MCF 10A (cell line): ENCODE results near the gene ZKSCAN8. TPM values are rescaled to one million over a fixed set of nuclear protein-coding genes. Genes with fewer than 3 reads are reported as not detected.

Source experiments
- BruUV-seq: library from RNA; stranded (reverse); fragments of 400-500 nt; replicated peaks from 2 replicates; lab custom pipeline; 2021; lab: Mats Ljungman, UMichigan
- CTCF ChIA-PET: fragments of 300-600 bp; sonication (Branson Sonifier 250); formaldehyde crosslinking; extraction: SDS; loops from one replicate; lab custom pipeline; 2021; ENCODE audit warnings: antibody characterized with exemption, inconsistent platforms; lab: Yijun Ruan, JAX
- POLR2A ChIA-PET: fragments of 300-600, 350-650 bp; sonication (Branson Sonifier 250); formaldehyde crosslinking; extraction: SDS; loops from one replicate; lab custom pipeline; 2020; ENCODE audit warnings: antibody characterized with exemption, inconsistent platforms; lab: Yijun Ruan, JAX
- DNase-seq: peaks from one replicate; pipeline ENCODE4 v3.0.0-alpha.2; 2018; ENCODE audit not compliant: unreplicated experiment
- H3K27ac Mint-ChIP-seq: one replicate; pipeline ENCODE4 v1.8.0; 2022; ENCODE audit warnings: mild to moderate bottlenecking, low read depth, mixed read lengths; ENCODE audit not compliant: unreplicated experiment
- H3K27me3 Mint-ChIP-seq: one replicate; pipeline ENCODE4 v1.8.0; 2022; ENCODE audit warnings: mixed read lengths; ENCODE audit not compliant: insufficient read depth, unreplicated experiment
- H3K36me3 Mint-ChIP-seq: one replicate; pipeline ENCODE4 v1.8.0; 2022; ENCODE audit warnings: mild to moderate bottlenecking, moderate library complexity, mixed read lengths; ENCODE audit not compliant: insufficient read depth, unreplicated experiment
- H3K4me1 Mint-ChIP-seq: one replicate; pipeline ENCODE4 v1.8.0; 2022; ENCODE audit warnings: mixed read lengths; ENCODE audit not compliant: insufficient read depth, unreplicated experiment
- H3K4me3 Mint-ChIP-seq: one replicate; pipeline ENCODE4 v1.8.0; 2022; ENCODE audit warnings: mild to moderate bottlenecking, moderate library complexity, mixed read lengths; ENCODE audit not compliant: unreplicated experiment
- H3K9me3 Mint-ChIP-seq: one replicate; pipeline ENCODE4 v1.8.0; 2022; ENCODE audit warnings: mixed read lengths; ENCODE audit not compliant: unreplicated experiment
- CTCF ChIP-seq: fragments of 200-600 bp; IDR thresholded peaks from one replicate; pipeline ENCODE4 v1.8.0; 2022; ENCODE audit warnings: antibody characterized with exemption, mild to moderate bottlenecking; ENCODE audit not compliant: unreplicated experiment
- intact Hi-C: fragments of 100-400 bp; cut with micrococcal nuclease; formaldehyde crosslinking; loops from 2 replicates; pipeline ENCODE4 v1.14.1; 2022
- total RNA-seq: library from RNA; stranded (reverse); gene quantifications from 2 replicates; pipeline ENCODE4 v1.2.3, GENCODE V29; 2022

Gene ZKSCAN8
- total RNA-seq, 1 experiment from 2014 or later: 27.9 TPM

DNA sequence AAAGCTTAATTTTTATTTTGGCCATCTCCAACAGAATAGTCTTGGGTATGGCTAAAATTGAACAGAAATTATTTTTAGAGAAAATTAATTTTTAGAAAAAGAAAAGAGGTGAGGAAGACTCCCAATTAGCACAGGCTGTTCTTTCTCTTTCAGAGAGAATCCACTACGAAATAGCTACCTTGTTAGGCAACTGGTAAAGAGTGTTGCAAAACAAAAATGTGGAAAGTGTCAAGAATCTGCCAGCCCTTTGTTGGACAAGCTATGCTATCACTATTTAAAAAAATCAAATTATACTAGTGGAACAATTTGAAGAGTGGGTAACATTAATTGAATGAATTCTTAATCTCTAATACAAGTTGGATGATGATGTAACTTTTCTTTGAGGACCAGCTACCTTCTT lies 64.2 kb downstream of the ZKSCAN8 start:
- no peak for TF ChIP-seq CTCF
- BruUV-seq: no TSS peak
- no peak overlapping the region for H3K4me3 Mint-ChIP-seq
- H3K36me3 Mint-ChIP-seq: peaks cover 6% of the 10 kb centered on the region
- no peaks in the 10 kb centered on the region for H3K4me1 Mint-ChIP-seq
- intact Hi-C loops: no loop called here
- no peaks in the 10 kb centered on the region for H3K9me3 Mint-ChIP-seq
- peak; percentile 19 for DNase-seq
- no peaks in the 10 kb centered on the region for H3K27me3 Mint-ChIP-seq
- CTCF ChIA-PET: interaction anchor here (0.6 to 0.7 kb wide), 3 partner anchors 62 to 1448 kb away, joined by 3 to 5 read pairs (median 3); no protein-coding TSS in a partner anchor
- no peak overlapping the region for H3K27ac Mint-ChIP-seq
- POLR2A ChIA-PET: interaction anchor here (0.7 to 2.8 kb wide), 8 partner anchors 9 to 69 kb away, joined by 3 to 8 read pairs (median 4); partner anchors contain the start of gene ZKSCAN8

- H3K4me3 Mint-ChIP-seq: no peak overlapping the region
- no peaks in the 10 kb centered on the region for H3K9me3 Mint-ChIP-seq
- TF ChIP-seq CTCF: no peak
- ChIA-PET POLR2A (interaction anchor here (0.7 to 2.8 kb wide), 5 partner anchors 8 to 65 kb away, joined by 3 to 8 read pairs (median 5); partner anchors contain the start of gene ZKSCAN8), CTCF (no interaction called here)
- H3K27ac Mint-ChIP-seq: no peak overlapping the region
- no TSS peak for BruUV-seq
- intact Hi-C loops: no loop called here
- H3K4me1 Mint-ChIP-seq: no peaks in the 10 kb centered on the region
- H3K27me3 Mint-ChIP-seq: no peaks in the 10 kb centered on the region
- H3K36me3 Mint-ChIP-seq: peaks cover 6% of the 10 kb centered on the region
- no peak for DNase-seq
Measured at GRCh38 chr6:28206527-28206926, 64.8 kb downstream of the ZKSCAN8 start.

DNA sequence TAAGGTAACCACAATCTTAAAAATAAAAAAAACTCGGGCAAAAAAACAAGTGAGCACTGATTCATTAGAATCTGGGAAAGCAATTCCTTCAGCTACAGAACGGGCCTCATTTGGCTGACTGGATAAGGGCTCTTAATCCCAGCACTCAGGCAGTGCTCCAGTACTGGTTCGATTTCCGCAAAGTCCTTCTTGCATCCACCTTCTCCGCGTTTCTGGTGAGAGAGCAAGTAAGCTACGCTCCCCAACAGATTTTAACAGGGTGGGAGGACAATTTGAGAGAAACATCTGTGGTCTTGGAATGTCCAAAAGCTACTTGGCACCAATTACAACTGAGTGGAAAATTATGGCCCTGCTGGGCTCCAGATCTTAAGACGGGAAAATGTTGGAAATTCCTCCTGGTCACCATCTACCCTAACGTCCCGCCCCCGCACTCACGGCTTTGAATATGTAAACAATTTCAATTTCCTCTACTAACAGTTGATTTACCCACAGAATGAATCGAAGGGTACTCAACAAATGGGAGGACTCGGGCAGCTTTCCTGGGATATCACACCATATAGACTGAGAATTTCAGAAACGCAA lies 65.3 kb downstream of the ZKSCAN8 start:
- H3K4me3 Mint-ChIP-seq: no peak overlapping the region
- POLR2A ChIA-PET: no interaction called here
- no peaks in the 10 kb centered on the region for H3K27me3 Mint-ChIP-seq
- no peak for DNase-seq
- no TSS peak for BruUV-seq
- no peak overlapping the region for H3K27ac Mint-ChIP-seq
- TF ChIP-seq CTCF: no peak
- CTCF ChIA-PET: no interaction called here
- H3K9me3 Mint-ChIP-seq: no peaks in the 10 kb centered on the region
- H3K4me1 Mint-ChIP-seq: peaks cover 2% of the 10 kb centered on the region
- H3K36me3 Mint-ChIP-seq: peaks cover 6% of the 10 kb centered on the region
- intact Hi-C loops: no loop called here

- no TSS peak for BruUV-seq
- no peak for DNase-seq
- peaks cover 8% of the 10 kb centered on the region for H3K4me1 Mint-ChIP-seq
- intact Hi-C loops: no loop called here
- H3K4me3 Mint-ChIP-seq: no peak overlapping the region
- ChIA-PET POLR2A (no interaction called here), CTCF (no interaction called here)
- peaks cover 8% of the 10 kb centered on the region for H3K36me3 Mint-ChIP-seq
- no peak for TF ChIP-seq CTCF
- no peaks in the 10 kb centered on the region for H3K27me3 Mint-ChIP-seq
- H3K9me3 Mint-ChIP-seq: no peaks in the 10 kb centered on the region
- no peak overlapping the region for H3K27ac Mint-ChIP-seq
Measured at GRCh38 chr6:28207510-28208110, 65.9 kb downstream of the ZKSCAN8 start.
